Astrocyte of the spinal cord (primary cell): ENCODE data around the gene LMX1A.

Experiments
- DNase-seq: peaks from one replicate; pipeline ENCODE4 v3.0.0; 2011; ENCODE audit warnings: low read depth, low spot score
- H3K4me3 ChIP-seq: 2 replicates; pipeline ENCODE4 v1.5.1; 2011; ENCODE audit warnings: low read depth, mild to moderate bottlenecking, low read length, moderate library complexity
- in situ Hi-C: cut with HindIII; loops from 2 replicates; pipeline ENCODE4 v1.10.0; 2017; ENCODE audit warnings: low sequenced_read_pairs
- TF ChIP-seq, protein P1 (sequence below): IDR thresholded peaks from 2 replicates; pipeline ENCODE4 v1.5.1; 2012; ENCODE audit warnings: low read depth, mild to moderate bottlenecking, low read length, inconsistent platforms

LMX1A gene

DNA sequence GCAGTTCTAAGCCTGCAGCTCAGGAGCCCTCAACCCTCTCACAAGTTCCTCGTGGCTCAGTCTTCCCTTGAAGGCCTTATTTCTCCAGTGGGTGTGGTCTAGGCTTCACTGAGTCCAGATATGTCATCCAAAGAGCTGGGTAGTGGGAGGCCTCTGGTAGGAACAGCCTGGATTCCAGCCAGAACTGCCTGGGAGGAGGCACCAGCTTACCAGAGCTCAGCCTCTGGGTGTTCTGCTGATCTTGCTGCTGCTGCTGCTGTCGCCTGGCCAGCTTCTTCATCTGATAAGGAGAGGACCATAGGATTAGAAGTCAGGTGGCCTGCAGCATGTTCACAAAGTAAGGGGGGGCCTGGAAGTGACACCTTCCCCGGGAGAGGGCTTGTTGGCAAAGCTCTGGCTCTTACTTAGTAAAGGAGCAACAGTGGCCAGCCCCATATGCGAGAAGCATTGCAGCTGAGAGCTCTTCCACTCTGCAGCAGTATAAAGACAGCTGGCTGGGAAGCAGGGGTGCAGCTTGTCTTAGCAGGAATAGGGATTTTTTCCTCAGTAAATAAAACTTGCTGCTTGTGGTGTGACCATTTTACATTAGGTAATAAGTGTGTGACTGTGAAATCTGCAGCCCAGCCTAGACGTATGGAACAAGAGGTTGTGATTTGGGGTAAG is 148.5 kb downstream of the LMX1A start:
- in situ Hi-C loops: no loop called here
- DNase-seq: no peak
- H3K4me3 ChIP-seq: no peak overlapping the region
- TF ChIP-seq, protein P1, sequence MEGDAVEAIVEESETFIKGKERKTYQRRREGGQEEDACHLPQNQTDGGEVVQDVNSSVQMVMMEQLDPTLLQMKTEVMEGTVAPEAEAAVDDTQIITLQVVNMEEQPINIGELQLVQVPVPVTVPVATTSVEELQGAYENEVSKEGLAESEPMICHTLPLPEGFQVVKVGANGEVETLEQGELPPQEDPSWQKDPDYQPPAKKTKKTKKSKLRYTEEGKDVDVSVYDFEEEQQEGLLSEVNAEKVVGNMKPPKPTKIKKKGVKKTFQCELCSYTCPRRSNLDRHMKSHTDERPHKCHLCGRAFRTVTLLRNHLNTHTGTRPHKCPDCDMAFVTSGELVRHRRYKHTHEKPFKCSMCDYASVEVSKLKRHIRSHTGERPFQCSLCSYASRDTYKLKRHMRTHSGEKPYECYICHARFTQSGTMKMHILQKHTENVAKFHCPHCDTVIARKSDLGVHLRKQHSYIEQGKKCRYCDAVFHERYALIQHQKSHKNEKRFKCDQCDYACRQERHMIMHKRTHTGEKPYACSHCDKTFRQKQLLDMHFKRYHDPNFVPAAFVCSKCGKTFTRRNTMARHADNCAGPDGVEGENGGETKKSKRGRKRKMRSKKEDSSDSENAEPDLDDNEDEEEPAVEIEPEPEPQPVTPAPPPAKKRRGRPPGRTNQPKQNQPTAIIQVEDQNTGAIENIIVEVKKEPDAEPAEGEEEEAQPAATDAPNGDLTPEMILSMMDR: no peak

DNA sequence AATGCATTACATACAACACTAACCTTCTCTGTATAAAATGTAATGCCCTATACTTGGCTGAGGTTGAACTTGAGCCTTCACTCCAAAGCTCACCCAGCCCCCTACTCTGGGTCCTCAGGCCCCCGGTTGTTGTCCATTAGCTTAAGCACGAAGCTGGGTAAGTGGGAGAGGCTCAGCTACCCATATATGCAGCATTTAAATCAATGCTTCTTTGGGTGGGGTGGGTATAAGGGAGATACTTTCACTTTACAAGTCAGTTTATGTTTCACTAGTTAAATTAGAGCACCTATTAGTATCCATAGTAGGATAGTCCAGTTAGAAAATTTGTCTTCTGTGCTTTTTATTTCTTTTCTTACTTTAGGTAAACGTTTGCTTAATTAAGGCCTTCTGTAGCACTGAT is 151.4 kb downstream of the LMX1A start:
- H3K4me3 ChIP-seq: no peak overlapping the region
- no peak for DNase-seq
- TF ChIP-seq, protein P1: no peak
- in situ Hi-C loops: no loop called here

DNA sequence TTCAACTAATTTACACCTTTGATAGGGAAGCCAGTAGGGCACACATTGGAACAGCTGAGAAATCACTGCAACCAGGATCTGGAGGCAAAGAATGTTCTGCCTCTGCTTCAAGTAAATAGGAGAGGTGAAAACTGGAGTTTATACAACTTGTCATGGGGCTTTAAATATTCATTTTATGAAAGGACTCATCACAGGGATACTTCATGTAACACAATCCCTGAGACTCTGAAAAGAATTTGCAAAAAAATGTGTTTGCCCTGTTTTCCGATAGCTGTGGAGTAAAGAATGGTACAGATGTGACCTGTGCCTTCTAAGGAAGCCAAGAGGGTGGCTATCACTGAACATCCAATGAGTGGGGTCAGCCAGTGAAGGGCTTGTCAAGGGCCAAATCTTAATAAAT is 152.0 kb downstream of the LMX1A start:
- no peak overlapping the region for H3K4me3 ChIP-seq
- TF ChIP-seq, protein P1: no peak
- in situ Hi-C loops: no loop called here
- no peak for DNase-seq

DNA sequence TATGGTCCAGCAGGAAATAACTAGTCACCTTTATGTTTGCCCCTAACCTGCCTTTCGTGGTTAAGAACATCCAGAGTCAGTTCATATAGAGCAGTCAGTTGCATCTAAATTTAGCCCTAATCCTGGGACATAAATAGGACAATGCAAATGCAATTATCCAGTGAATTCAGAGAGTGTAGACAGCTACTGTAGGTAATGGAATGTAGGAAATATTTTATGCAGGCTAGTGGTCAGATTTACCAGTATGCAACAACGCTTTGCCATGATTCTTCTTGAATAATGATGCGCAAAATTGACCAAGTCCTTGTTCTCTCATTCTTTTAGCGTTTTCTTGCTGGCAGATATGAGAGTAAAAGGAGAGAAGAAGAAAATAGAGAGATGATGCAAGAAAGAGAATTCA is 165.4 kb downstream of the LMX1A start:
- H3K4me3 ChIP-seq: no peak overlapping the region
- in situ Hi-C loops: no loop called here
- TF ChIP-seq, protein P1: no peak
- no peak for DNase-seq

DNA sequence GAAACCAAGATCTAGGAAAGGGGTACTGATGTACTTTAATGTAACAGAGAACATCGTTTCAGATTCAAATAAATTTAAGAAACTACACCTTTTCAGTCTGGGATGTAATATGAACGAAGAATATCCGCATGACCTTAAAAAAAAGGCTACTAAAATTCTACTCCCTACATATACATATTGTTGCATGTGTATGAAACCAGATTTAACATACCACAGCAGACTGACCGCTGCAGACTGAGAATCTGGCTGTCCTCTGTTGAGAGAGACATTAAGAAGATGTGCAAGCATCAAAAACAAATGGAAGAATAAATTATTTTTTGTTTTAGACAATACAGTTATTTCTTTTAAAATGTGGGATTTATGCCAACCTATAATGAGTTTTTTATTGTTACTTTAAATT is 166.6 kb downstream of the LMX1A start:
- DNase-seq: no peak
- in situ Hi-C loops: no loop called here

DNA sequence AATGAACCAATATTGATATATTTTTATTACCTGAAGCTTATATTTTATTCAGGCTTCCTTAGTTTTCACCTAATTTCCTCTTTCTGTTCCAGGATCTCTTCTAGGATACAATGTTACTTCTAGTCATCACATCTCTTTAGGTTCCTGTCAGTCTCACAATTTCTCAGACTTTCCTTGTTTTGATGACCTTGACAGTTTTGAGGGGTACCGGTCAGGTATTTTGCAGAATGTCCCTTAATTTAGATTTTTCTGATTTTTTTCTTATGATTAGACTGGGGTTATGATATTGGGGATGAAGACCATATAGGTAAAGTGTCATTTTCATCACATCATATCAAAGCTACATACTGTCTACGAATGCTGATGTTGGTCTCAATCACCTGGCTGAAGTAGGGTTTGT is 167.5 kb downstream of the LMX1A start:
- H3K4me3 ChIP-seq: no peak overlapping the region
- DNase-seq: no peak
- in situ Hi-C loops: no loop called here
- TF ChIP-seq, protein P1: no peak

More for the DNA sequence above, 166.6 kb downstream of the LMX1A start:
- H3K4me3 ChIP-seq: no peak overlapping the region
- TF ChIP-seq, protein P1: no peak
